H1 (cell line): ENCODE data around the gene LRRC8D. TPM values are rescaled to one million over a fixed set of nuclear protein-coding genes. Genes with fewer than 3 reads are reported as not detected.

Experiments used
- ATF2 ChIP-seq: IDR thresholded peaks from 2 replicates; pipeline ENCODE4 v1.6.1; 2012; ENCODE audit warnings: low read length, inconsistent platforms
- BRCA1 ChIP-seq: IDR thresholded peaks from 2 replicates; pipeline ENCODE4 v1.6.1; 2012; ENCODE audit warnings: low read depth, low read length, improper control_type of control experiment
- CBX5 ChIP-seq: fragments of 300-800, 300-1000 bp; sonication (generic); IDR thresholded peaks from 2 replicates; pipeline ENCODE4 v1.7.1; 2016; ENCODE audit warnings: antibody characterized with exemption, low read length, low read depth
- CBX8 ChIP-seq: fragments of 300-800, 300-1000 bp; sonication (generic); IDR thresholded peaks from 2 replicates; pipeline ENCODE4 v1.7.1; 2016; ENCODE audit warnings: low read depth, low read length, borderline replicate concordance
- CEBPB ChIP-seq: IDR thresholded peaks from 2 replicates; pipeline ENCODE4 v1.6.1; 2012; ENCODE audit warnings: low read depth, low read length
- E2F6 ChIP-seq: IDR thresholded peaks from 2 replicates; pipeline ENCODE4 v1.6.1; 2012; ENCODE audit warnings: inconsistent platforms
- GABPA ChIP-seq: IDR thresholded peaks from 2 replicates; pipeline ENCODE4 v1.6.1; 2011; ENCODE audit warnings: mild to moderate bottlenecking, low read length, moderate library complexity, borderline replicate concordance; ENCODE audit not compliant: insufficient read depth
- HDAC2 ChIP-seq, 2 experiments: fragments of 300-600 bp in 1 of 2; sonication (generic) in 1 of 2; IDR thresholded peaks; 2 replicates each; pipeline ENCODE4 v1.6.1; 2011 to 2012; ENCODE audit warnings: low read depth in 2 of 2, low read length in 2 of 2, mild to moderate bottlenecking in 2 of 2, moderate library complexity in 2 of 2, borderline replicate concordance in 1 of 2, inconsistent platforms in 1 of 2
- JUN ChIP-seq: IDR thresholded peaks from 2 replicates; pipeline ENCODE4 v1.6.1; 2011; ENCODE audit warnings: low read depth, mild to moderate bottlenecking, improper control_type of control experiment, low read length
- JUND ChIP-seq: IDR thresholded peaks from 2 replicates; pipeline ENCODE4 v1.6.1; 2011; ENCODE audit warnings: mild to moderate bottlenecking, improper control_type of control experiment, low read length
- KDM4A ChIP-seq: IDR thresholded peaks from one replicate; pipeline ENCODE4 v1.7.1; 2012; ENCODE audit warnings: low read depth, mild to moderate bottlenecking, moderate library complexity, low read length, inconsistent platforms; ENCODE audit not compliant: severe bottlenecking
- KDM5A ChIP-seq: fragments of 200-600 bp; IDR thresholded peaks from 2 replicates; pipeline ENCODE4 v1.7.1; 2012; ENCODE audit warnings: mild to moderate bottlenecking, low read length, inconsistent platforms, mixed read lengths
- NANOG ChIP-seq: IDR thresholded peaks from 2 replicates; pipeline ENCODE4 v1.6.1; 2011; ENCODE audit warnings: low read length, low read depth, mild to moderate bottlenecking, inconsistent platforms; ENCODE audit not compliant: insufficient read depth, poor library complexity, severe bottlenecking
- PHF8 ChIP-seq: fragments of 200-600 bp; sonication (generic); conservative IDR thresholded peaks from 2 replicates; pipeline ENCODE4 v1.7.1; 2012; ENCODE audit warnings: low read depth, mild to moderate bottlenecking, inconsistent platforms, low read length, moderate library complexity
- RAD21 ChIP-seq, 2 experiments: IDR thresholded peaks in 1 of 2; conservative IDR thresholded peaks in 1 of 2; 2 replicates each; pipeline ENCODE4 v1.6.1; 2011; ENCODE audit warnings: low read depth in 2 of 2, low read length in 2 of 2, improper control_type of control experiment in 1 of 2, inconsistent platforms in 1 of 2, mild to moderate bottlenecking in 1 of 2, moderate library complexity in 1 of 2
- RXRA ChIP-seq: IDR thresholded peaks from 2 replicates; pipeline ENCODE4 v1.6.1; 2011; ENCODE audit warnings: low read depth, mild to moderate bottlenecking, low read length, moderate library complexity; ENCODE audit not compliant: insufficient read depth
- SAP30 ChIP-seq: fragments of 300-600 bp; sonication (generic); IDR thresholded peaks from 2 replicates; pipeline ENCODE4 v1.7.1; 2012; ENCODE audit warnings: low read length, moderate library complexity, mild to moderate bottlenecking, inconsistent platforms; ENCODE audit not compliant: insufficient read depth, insufficient replicate concordance
- SIN3A ChIP-seq, 2 experiments: IDR thresholded peaks in 1 of 2; conservative IDR thresholded peaks in 1 of 2; 2 replicates each; pipeline ENCODE4 v1.6.1; 2011 to 2012; ENCODE audit warnings: low read length in 2 of 2, improper control_type of control experiment in 1 of 2, low read depth in 1 of 2, mild to moderate bottlenecking in 1 of 2
- SIX5 ChIP-seq: IDR thresholded peaks from 2 replicates; pipeline ENCODE4 v1.6.1; 2011; ENCODE audit warnings: mild to moderate bottlenecking, low read depth, low read length
- TEAD4 ChIP-seq: IDR thresholded peaks from 2 replicates; pipeline ENCODE4 v1.6.1; 2012; ENCODE audit warnings: low read depth, low read length, inconsistent platforms, mixed read lengths
- YY1 ChIP-seq: IDR thresholded peaks from 2 replicates; pipeline ENCODE4 v1.6.1; 2011; ENCODE audit warnings: low read depth, mild to moderate bottlenecking, low read length
- polyA plus RNA-seq, 7 experiments: library from polyadenylated mRNA; depleted of rRNA in 3 of 7; stranded (reverse) in 5 of 7; unstranded in 2 of 7; fragments of >200 nt in 5 of 7; fragments of 200-250 nt in 2 of 7; gene quantifications; 1 replicate in 5 of 7; 2 replicates in 1 of 7; 4 replicates in 1 of 7; pipeline versions ENCODE4 v1.2.1 to v1.2.3, GENCODE V29; 2011 to 2013; ENCODE audit warnings: missing spikeins in 2 of 7, mixed read lengths in 2 of 7
- total RNA-seq: library from RNA; stranded (reverse); fragmentation: NEBNext Ultra II Directional; extraction: Animal tissue kit (Norgen Biotek cat#: 25700); gene quantifications from 2 replicates; pipeline ENCODE4 v1.2.1, GENCODE V29; 2021

LRRC8D gene
- total and polyA plus RNA-seq, 2 of the 8 experiments (the other 6 are each of a cell fraction or from before 2014, with no cell fraction given) = 42.0 to 58.5 TPM

GRCh38 chr1:89808441-89809117 lies 12.3 kb upstream of the LRRC8D start (continued):
- TF ChIP-seq ATF2 (no peak), SIN3A (conservative IDR thresholded peaks at IDR 0.05 in 1 of 2, IDR thresholded peaks at IDR 0.05 in 1 of 2; ENCODE audit: low read depth in 1 of 2, low read length in 2 of 2) (peak; percentile 36 to 69; a peak in 1 of 4 replicates), E2F6 (no peak), JUN (0 out of 2 replicates have a peak, but pooled peaks have one; percentile 51), NANOG (peak; percentile 48), CBX5 (no peak), TEAD4 (0 out of 2 replicates have a peak, but pooled peaks have one; percentile 2), YY1 (no peak), CBX8 (no peak), CEBPB (no peak), SAP30 (no peak), JUND (peak; percentile 89), SIX5 (no peak), GABPA (no peak), KDM4A (no peak), PHF8 (no peak), RAD21 (IDR thresholded peaks at IDR 0.05 in 1 of 2, conservative IDR thresholded peaks at IDR 0.05 in 1 of 2; ENCODE audit: low read depth in 2 of 2, low read length in 2 of 2) (no peak), HDAC2 (IDR thresholded peaks at IDR 0.05; ENCODE audit: borderline replicate concordance in 1 of 2, low read depth in 2 of 2, low read length in 2 of 2) (no peak), BRCA1 (no peak), KDM5A (no peak), RXRA (no peak)
